HS-27A (cell line): Measurements from ENCODE around the gene PBX1.

Source experiments
- DNase-seq: peaks from one replicate; pipeline ENCODE4 v3.0.0-alpha.2; 2012; ENCODE audit warnings: low read depth, missing footprints

The PBX1 gene

DNA sequence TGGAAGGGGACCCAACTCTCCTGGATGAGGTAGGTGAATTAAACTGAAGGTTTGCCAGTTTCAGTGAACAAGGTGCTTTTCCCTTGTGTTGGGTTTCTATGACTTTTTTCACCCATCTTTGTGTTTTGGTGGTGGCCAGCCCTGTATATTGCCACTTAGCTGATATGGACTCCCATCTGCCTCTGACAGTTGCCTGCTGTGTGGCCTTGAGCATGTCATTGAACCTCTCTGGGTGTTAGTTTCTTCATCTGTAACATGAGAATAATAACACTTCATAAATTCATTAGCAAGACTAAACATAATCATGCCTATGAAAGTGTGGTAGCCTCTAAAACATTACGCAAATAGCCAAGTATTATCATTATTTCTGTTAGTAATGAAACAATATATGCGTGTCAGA, 141.7 kb downstream of the PBX1 start:
- no peak for DNase-seq

DNA sequence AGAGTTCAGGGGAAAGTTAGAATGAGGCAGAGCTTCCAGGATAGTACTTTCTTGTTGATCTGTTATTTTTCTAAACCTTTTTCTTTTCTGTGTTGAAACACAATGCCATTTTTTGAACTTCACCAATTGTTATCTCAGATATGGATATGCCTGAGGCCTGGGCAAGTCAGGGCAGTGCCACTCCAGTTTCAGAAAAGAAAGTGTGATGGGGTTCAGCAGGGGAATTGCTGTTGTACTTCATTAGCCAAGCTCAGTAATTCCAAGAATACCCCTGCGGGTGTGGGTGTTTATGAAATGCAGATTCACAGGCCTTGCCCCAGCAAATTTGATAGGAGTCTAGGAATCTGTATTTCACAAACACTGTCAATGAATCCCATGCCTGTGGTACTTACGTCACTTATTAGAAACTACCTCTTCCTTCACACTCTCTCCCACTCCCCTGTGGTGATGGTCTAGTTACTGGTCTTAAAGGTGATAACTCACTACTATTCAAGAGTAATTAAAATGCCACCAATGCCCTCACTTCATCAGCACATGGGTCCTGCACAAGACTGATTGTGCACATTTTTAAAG, 142.3 kb downstream of the PBX1 start:
- DNase-seq, result no peak

DNA sequence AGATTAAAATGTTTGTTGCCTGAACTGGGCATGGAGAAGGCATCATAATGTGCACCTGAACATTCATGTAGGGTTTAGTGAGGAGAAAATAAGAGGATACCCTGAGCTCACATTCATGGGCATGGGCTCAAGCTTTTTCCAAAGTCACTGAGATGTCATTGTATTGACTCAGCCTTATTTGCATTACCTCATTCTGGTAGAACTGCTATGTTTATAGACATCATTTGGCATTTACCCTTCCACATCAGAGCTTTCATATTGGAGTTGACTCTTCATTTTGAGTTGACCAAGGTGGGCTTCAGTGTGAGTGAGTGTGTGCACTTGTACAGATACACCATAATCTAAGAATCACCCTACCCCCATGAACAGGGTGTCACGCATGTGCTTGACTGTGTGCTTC, 143.2 kb downstream of the PBX1 start:
- DNase-seq, result no peak

DNA sequence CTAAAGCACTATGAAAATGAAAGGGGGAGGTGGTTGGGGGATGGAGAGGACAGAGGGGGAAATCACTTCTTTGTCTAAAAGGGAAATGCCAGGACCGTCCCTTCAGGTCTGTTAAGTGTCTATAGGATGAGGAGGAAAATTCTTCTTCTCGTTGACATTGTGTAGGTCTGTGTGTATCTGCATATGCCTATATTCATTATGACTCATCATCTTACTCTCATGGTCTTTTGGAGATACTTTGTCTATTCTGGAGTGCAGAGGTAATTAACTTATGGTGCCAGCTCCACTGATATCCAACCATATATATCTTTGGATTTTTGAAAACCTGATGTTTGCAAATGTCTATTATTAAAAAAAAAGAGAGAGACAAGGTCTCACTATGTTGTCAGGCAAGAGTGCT, 143.7 kb downstream of the PBX1 start:
- no peak for DNase-seq

DNA sequence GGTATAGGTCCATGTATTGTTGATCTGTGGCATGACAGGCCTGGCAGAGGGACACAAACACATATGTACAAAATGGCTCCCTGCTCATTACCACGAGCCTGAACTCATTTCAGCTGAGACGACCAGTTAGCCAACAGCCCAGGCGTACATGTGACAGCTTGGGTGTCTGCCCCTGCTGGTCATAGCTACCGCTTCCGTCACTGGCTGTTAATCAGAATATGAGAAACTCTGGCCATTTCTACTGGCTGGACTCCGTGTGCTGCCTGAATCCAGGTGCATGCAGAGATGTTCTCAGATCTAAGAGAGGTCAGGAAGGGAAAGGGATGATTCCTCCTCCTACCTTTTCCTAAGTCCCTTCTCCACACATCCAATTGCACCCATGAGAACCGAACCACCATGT, 144.5 kb downstream of the PBX1 start:
- no peak for DNase-seq

DNA sequence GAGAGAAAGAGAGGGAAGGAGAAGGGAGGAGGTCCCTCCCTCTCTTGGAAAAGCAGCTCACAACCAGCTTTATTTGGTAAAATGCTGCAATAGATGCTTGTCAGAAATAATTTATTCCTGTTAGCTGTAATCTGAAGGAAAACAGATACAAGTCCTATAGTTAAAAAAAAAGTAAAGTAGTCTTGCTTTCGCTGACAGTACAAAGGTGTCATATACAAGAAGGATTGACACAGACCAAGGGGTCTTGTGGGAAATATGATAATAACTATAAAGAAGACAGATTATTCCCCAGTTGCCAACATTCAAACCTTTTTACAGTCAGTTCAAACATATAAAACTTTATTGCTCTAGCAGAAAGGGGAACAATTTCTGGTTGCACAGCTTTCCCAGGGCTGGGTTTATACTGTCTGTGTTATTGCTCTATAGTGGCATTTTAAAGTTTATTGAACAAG, 145.0 kb downstream of the PBX1 start:
- no peak for DNase-seq

DNA sequence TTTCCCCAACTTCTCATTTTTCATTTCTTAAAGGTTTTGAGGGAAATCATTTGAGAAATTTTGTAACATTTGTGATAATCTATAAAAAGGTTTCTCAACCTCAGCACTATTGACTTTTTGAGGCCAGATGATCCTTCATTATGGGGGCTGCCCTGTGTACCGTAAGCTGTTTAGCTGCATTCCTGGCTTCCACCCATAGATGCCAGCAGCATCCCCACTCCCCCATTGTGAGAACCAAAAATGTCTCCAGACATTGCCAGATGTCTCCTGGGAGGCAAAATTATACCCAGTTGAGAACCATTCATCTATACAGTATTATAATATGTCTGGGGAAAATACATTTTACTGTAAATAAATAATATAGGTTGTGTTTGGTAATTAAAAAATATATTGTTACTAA, 146.0 kb downstream of the PBX1 start:
- no peak for DNase-seq

DNA sequence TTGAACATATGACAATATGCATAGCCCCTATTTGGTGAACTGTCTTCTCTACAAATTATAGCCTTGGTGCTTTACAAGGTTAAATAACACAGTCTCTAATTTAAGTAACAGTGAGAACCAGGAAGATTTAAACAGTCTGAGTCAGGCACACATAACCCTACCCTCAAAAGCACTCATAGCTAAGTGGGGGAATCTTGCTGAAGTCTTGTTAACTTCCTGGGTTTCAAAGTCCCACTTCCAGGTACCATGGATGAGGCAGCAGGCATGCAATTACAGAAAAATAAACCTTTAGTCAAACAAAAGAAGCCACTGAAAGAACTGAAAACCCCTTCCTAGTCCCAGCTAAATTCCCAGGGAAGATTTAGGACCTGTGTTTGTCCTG, 147.6 kb downstream of the PBX1 start:
- no peak for DNase-seq

DNA sequence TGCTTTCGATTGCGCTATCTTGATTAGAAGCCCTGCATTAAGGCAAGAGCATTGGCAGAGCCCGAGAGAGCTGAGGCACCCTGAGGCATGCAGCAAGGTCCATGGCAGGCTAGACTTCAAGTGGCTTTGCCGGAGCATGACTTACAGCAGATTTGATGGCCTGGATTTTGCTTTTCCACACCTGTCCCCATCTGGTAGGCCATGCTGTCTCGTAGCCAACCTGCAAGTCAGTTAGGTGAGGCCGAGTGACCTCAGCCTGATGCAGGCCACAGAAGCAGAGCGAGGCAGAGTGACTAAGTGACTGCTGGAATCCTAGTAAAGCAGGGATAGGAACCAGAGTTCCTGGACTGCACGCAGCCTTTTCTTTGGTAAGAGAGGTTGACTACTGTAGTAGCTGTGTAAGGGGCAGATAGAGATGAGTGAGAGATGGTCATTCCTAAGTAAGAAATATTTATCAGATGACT, 148.9 kb downstream of the PBX1 start:
- DNase-seq, result no peak

DNA sequence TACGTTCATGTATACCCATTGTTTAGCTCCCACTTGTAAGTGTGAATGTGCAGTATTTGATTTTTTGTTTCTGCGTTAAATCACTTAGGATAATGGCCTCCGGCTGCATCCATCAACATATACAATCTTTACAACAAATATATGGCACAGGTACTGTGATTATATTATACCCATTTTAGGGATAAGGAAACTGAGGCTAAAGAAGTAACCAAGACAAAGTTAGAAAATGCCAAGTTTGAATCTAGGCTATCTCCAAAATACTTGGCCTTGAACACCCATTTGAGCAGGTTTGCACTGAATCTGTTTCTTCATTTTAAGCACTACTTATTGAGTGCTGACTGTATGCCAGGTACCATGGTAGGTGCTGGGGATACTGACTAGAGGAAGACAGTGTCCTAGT, 149.6 kb downstream of the PBX1 start:
- DNase-seq, result no peak

DNA sequence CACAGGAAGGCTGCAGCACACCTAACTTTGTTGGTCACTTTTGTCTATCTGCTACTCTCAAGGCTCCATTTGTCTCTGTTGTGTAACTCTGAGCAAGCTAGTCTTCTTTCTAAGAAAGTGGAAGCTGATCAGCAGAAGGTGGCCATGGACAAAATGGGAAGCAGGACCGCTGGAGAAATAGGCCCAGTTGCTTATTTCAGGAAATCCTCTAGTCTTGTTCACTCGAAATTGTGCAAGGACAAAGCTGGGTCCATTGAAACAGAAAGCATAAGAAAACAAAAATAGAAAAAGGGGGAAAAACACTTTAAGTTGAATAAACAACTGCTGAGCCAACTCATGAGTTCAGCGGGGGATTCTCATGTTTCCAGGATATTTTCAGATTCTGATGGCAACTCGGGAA, 150.1 kb downstream of the PBX1 start:
- no peak for DNase-seq

DNA sequence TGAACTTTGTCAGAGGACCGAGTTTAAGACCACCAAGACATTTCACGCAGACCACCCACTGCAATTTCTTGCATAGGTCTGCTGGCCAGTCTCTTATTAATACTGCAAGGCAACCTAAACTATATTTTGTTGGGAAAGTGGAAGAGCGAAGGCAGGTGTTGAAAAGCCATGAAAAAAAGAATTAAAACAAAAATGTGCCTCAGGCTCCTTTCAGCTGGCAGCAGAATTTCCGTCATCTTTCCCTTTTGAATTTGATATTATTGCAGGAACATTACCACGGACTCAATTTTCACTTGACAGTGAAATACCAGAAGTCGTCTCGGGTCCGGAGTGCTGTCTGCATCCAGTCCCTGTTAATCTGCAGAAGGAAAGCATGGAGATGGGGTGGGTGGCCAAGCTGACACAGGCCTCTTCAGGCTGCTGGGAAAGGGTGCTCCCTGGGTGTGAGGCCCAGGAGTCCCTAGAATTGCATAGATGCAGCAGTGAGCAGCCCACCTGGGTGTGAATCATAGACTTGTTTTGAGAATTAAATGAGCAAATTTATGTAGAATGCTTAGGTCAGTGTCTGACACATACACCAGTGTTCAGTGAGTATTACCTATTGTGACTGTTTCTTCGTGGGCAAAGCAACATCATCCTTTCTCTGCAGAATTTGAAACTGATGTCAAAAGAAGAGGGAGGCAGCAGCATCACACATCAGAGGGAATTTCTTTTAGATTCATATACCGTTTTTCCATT, 150.7 kb downstream of the PBX1 start:
- no peak for DNase-seq

DNA sequence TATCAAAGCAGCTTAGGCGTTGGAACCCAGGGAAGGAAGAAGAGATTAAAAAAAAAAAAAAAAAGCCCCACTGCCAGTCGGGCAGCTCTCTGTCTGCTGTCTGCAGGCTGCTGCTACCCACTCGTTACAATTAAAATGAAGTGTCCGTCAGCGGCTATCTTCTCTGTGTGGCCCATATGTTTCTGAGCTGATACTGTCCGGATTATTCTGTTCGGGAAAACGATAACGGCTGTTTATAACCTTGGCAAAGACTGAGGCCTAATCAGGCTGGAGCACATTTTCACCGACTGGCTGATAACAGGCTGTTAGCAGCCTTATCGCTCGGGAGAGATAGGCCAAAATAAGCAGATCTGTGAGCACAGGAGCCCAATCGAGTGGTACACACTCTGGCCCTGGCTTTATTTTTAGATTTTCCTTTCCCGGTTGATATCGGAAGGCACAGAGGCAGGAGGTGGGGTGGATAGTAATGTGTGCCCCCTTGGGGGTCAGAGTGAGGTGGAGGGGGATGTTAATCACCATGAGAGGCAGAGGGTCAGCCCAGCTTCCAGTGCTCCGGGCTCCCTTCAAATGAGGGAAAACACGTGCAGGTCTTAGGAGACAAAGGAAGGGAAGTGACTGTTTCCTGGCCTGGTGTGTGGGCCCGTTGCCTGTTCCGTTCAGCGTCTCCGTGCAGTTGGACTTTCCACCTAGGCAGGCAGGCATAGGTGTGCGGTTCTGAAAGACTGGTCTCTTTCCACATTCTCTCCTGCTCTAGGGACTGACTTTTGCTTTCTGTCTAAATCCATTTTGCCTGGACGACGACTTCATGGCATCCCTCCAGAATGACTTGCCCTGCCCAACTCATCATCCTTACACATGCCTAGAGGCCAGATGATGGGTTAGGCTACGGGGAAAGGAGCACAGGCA, 153.4 kb downstream of the PBX1 start:
- DNase-seq, result no peak

DNA sequence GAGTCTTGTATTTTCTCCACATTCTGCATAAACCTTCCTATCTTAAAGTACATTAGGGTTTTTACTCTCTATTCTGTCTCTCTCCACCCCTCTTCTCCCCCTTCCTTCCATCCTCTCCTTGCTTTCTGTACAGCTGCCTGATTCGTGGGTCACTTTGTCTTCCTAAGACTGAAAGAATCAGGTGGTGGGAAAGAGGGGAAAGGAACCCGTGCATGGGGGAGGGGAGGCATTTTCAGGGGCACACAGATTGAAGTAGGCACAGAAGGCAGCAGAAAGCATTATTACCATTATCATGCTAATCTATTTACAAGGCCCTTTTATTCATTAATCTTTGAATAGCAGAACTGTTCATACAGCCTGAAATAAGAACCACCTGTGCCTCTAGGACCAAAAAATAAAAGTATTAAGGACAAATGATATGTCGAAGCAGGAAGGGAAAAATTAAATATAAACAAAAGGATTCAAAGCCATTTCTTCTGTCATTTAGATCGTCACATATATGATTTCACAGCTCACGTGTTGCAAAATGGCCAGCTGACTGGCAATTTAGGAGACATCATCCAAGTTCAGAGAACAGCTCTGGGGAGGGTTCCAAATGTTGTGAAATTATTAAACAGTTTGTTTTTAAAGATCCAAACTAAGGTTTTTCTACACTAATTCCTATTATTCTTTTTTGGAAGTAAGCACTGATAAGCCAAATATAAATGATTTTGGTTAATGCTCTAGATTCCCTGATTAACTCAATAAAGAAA, 154.6 kb downstream of the PBX1 start:
- no peak for DNase-seq

DNA sequence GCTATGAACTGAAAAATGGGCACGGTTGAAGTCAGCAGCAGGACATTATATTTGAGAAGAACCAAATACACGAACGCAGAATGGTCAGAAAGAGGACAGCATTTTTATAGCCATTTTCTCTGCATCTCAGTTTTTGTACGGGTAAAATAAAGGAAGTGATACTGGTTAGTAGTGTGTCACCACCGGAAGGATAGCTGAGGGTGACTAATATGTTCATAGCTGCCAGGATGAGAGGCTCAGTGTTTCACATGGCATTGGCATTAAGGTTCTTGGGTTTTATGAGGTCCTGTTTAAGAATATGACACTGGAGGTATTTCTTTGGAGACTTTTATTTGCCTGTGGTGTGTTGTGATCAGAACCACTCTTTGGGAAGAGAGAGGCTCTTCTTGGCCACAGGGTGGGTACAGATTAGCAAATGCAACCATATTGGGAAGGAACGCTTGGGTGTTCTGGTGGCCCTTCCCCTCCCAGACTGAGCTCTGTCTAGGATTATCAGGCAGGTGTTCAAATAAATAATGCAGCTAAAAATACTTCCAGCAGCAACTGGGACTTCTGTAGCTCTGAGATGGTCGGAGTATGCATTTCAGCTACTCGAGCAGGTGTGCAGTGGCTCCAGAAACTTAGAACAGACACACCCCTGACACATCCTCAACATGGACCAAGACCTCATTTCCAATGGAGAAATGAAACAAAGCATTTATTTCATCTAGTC, 158.2 kb downstream of the PBX1 start:
- DNase-seq, result no peak

DNA sequence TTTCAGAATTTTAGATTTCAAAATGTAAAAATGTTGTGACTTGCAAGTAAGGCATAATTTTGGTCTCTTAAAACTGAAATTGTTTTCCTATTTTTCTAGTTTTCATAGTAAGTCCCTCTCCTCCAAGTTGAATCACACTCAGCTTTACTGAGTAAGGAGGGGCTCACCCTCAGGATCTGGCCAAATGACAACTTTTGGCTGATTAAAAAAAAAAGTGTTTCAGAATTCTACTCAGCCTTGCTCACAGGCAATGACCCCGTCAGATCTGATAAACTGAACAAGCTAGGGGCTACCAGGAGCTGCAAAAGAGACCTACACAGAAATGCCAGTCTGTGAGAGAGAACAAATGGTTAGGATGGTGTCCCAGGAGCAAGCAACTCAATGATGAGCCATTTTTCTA, 159.8 kb downstream of the PBX1 start:
- no peak for DNase-seq

DNA sequence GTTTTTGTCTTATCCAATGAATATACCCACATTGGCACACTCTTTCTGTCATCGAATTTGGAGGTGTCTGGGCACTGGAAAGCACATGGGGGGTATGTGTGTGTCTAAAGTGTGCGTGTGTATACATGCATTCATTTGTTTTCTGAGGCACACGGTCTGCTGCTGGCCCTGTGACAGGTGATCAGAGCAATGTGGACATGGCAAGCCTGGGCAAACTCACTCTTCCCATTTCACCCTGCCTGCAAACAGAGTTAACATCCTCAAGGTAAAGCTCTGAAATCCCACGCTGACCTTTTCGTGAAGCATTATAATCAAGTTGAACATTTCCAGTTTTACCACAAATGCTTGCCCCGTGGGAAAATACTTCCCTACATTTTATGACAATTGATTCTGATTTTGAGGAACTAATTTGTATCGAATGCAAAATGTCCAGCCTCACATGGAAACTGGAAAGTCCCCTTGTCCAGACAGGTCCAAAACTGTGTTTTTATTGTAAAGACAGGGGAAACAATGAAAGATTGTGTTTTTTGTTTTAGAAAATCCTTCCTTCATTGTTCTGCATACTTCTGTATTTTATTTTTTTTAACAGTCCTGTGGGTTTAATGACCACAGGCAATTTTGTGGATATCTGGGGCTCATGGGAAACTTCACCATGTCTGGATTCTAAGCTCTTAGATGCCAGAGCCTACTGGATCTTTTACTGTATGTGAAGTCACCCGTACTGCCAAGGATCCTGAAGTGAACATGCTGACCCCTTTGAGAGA, 160.9 kb downstream of the PBX1 start:
- DNase-seq, result no peak

DNA sequence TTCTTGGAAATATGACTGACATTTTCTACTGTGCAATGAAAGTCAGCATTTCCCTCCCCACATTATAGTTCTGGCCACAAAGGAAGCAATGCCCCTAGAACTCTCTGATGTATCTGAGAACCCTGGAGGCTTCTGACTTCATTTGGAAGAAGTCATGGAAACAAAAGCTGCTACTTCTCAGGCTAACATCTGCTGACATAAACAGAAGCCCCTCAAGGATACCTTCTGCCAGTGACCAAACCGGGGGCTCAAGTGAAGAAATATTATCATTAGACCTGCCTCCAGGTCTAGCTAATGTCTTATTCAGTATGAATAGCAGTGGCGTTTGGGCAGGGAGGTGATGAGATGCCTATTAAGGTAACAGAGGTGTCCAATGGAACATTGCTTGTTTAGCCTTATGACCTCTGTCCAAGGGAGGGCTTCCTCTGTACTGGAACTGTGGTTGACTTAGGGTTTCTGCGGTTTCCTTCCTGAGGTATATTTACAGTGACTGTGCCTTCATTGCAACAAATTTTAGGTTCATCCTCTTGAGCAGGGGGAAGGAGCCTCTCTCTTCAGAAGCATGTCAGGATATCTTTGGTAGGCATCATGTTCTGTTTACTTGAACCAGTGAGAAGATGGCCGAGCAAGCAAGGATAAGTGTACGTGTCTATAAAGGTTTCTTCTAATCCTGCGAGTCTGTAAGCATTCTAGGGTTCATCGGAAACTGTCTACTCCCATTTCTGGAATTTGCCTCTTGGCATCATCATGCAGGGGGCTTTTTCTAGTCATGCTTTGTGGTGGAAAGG, 161.7 kb downstream of the PBX1 start:
- no peak for DNase-seq

DNA sequence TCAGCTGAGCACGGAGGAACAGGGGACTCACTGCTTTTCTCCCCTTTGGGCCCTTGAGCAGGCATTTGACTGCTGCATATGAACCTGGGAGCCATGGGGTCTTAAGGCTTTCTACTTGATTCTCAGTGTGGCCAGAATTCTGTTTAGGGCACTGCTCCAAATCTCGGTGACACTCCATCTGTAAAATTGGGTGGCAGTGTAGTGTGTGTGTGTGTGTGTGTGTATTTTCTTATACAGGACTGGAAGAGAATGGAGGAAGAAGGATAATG, 162.2 kb downstream of the PBX1 start:
- no peak for DNase-seq

DNA sequence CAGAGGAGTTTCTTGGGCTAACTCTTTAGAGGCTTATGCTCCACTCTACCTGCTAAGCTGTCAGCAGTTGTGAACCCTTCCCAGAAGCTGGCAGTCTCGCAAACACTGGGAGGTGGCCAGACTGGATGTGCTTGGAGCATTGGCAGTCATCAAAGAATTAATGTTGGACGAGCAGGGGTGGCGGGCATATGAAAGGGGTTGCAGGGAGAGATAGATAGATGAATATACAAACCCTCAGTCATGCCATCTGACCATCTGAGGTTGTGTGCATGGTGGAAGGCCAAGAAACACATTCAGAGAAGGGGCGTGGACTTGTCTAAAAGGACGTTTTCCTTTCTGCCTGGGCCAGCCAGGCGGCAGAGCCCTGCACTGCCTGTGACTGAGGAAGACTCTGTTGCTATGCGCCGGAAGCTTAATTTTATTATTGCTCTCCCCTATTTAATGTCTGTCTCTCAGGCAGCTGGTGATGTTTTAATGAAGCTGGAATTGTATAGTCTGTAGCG, 164.4 kb downstream of the PBX1 start:
- DNase-seq, result no peak
